Upper lobe of right lung (tissue), 1 donor: ENCODE results near the gene TPST1. TPM values are rescaled to one million over a fixed set of nuclear protein-coding genes. Genes with fewer than 3 reads are reported as not detected.

Experiments
- ATAC-seq: fragments of 200-7000 bp; cut with Tn5 transposase; one replicate; pipeline ENCODE4 v1.9.1; 2020; ENCODE audit warnings: mild to moderate bottlenecking, moderate library complexity
- DNase-seq: peaks from one replicate; pipeline ENCODE4 v3.0.0-alpha.2; 2020
- H3K27ac ChIP-seq: fragments of 200-600 bp; one replicate; pipeline ENCODE4 v1.8.0; 2022
- H3K27me3 ChIP-seq: fragments of 200-600 bp; one replicate; pipeline ENCODE4 v1.8.0; 2022; ENCODE audit warnings: mild to moderate bottlenecking
- H3K36me3 ChIP-seq: fragments of 200-600 bp; one replicate; pipeline ENCODE4 v1.8.0; 2022
- H3K4me1 ChIP-seq: fragments of 200-600 bp; one replicate; pipeline ENCODE4 v1.8.0; 2022
- H3K4me3 ChIP-seq: fragments of 200-600 bp; one replicate; pipeline ENCODE4 v1.8.0; 2022; ENCODE audit warnings: mild to moderate bottlenecking
- H3K9me3 ChIP-seq: fragments of 200-600 bp; one replicate; pipeline ENCODE4 v1.8.0; 2022
- CTCF ChIP-seq: fragments of 200-600 bp; IDR thresholded peaks from one replicate; pipeline ENCODE4 v1.8.0; 2022; ENCODE audit warnings: antibody characterized with exemption
- intact Hi-C: fragments of 100-400 bp; cut with DNase I; formaldehyde crosslinking; loops from one replicate; pipeline ENCODE4 v1.11.0; 2022
- total RNA-seq: library from RNA; stranded (reverse); fragmentation: NEBNext Ultra II Directional; extraction: Animal tissue kit (Norgen Biotek cat#: 25700); gene quantifications from one replicate; pipeline ENCODE4 v1.2.1, GENCODE V29; 2021
- donor health status: DM: no; HTN: yes; CAD: no; lungs with severe emphysema.

TPST1 gene
- total RNA-seq, 1 donor from 2014 or later: 20.1 TPM

GRCh38 chr7:66331883-66332282 lies 126.7 kb downstream of the TPST1 start:
- no peaks in the 10 kb centered on the region for H3K36me3 ChIP-seq
- ATAC-seq (no peak), DNase-seq (no peak)
- H3K27ac ChIP-seq: no peak overlapping the region
- no peaks in the 10 kb centered on the region for H3K9me3 ChIP-seq
- no peaks in the 10 kb centered on the region for H3K27me3 ChIP-seq
- H3K4me1 ChIP-seq: peaks cover 4% of the 10 kb centered on the region
- intact Hi-C loops: no loop called here
- no peak for TF ChIP-seq CTCF
- no peak overlapping the region for H3K4me3 ChIP-seq

- ATAC-seq (no peak), DNase-seq (no peak)
- intact Hi-C loops: no loop called here
- Histone ChIP-seq H3K27me3 (no peaks in the 10 kb centered on the region), H3K9me3 (no peaks in the 10 kb centered on the region), H3K27ac (no peak overlapping the region), H3K4me3 (no peak overlapping the region), H3K36me3 (no peaks in the 10 kb centered on the region), H3K4me1 (no peaks in the 10 kb centered on the region)
- TF ChIP-seq CTCF: no peak
Measured at GRCh38 chr7:66333443-66333842, 128.3 kb downstream of the TPST1 start.

- intact Hi-C loops: no loop called here
- Histone ChIP-seq H3K27ac (no peak overlapping the region), H3K4me3 (no peak overlapping the region), H3K9me3 (no peaks in the 10 kb centered on the region), H3K27me3 (no peaks in the 10 kb centered on the region), H3K36me3 (no peaks in the 10 kb centered on the region), H3K4me1 (no peaks in the 10 kb centered on the region)
- TF ChIP-seq CTCF: no peak
- DNase-seq (no peak), ATAC-seq (no peak)
Measured at GRCh38 chr7:66335318-66335717, 130.2 kb downstream of the TPST1 start.

GRCh38 chr7:66336760-66337159 lies 131.6 kb downstream of the TPST1 start:
- Histone ChIP-seq H3K36me3 (no peaks in the 10 kb centered on the region), H3K27ac (no peak overlapping the region), H3K27me3 (no peaks in the 10 kb centered on the region), H3K9me3 (no peaks in the 10 kb centered on the region), H3K4me1 (no peaks in the 10 kb centered on the region), H3K4me3 (no peak overlapping the region)
- intact Hi-C loops: no loop called here
- no peak for DNase-seq
- no peak for ATAC-seq
- TF ChIP-seq CTCF: no peak

GRCh38 chr7:66339141-66339540 lies 134.0 kb downstream of the TPST1 start:
- ATAC-seq (no peak), DNase-seq (no peak)
- intact Hi-C loops: no loop called here
- Histone ChIP-seq H3K27ac (no peak overlapping the region), H3K4me3 (no peak overlapping the region), H3K4me1 (no peaks in the 10 kb centered on the region), H3K36me3 (no peaks in the 10 kb centered on the region), H3K9me3 (no peaks in the 10 kb centered on the region), H3K27me3 (no peaks in the 10 kb centered on the region)
- TF ChIP-seq CTCF: no peak

GRCh38 chr7:66344166-66344565 lies 139.0 kb downstream of the TPST1 start:
- peaks cover 9% of the 10 kb centered on the region for H3K4me1 ChIP-seq
- H3K36me3 ChIP-seq: no peaks in the 10 kb centered on the region
- no peak overlapping the region for H3K4me3 ChIP-seq
- H3K27me3 ChIP-seq: no peaks in the 10 kb centered on the region
- intact Hi-C loops: no loop called here
- DNase-seq (no peak), ATAC-seq (no peak)
- TF ChIP-seq CTCF: no peak
- H3K27ac ChIP-seq: no peak overlapping the region
- no peaks in the 10 kb centered on the region for H3K9me3 ChIP-seq
